ENCODE measurements around the gene PIEZO2.

The PIEZO2 gene

GRCh38 chr18:11052800-11053199 is 96.6 kb downstream of the PIEZO2 start:
- no peak overlapping the region for H3K9ac ChIP-seq (ENCODE audit: low read depth, low read length, poor library complexity, severe bottlenecking)
- no peaks in the 10 kb centered on the region for H3K9me3 ChIP-seq (ENCODE audit: insufficient read depth, low read depth, low read length)
- no peaks in the 10 kb centered on the region for H3K79me2 ChIP-seq (ENCODE audit: insufficient read depth, low read length)
- H3K4me3 ChIP-seq (ENCODE audit: low read length, poor library complexity, severe bottlenecking), result no peak overlapping the region
- no peaks in the 10 kb centered on the region for H3K9me2 ChIP-seq (replicated peaks; ENCODE audit: low read depth, low read length)
- no peaks in the 10 kb centered on the region for H3K4me1 ChIP-seq (ENCODE audit: insufficient read depth, low read length, poor library complexity, severe bottlenecking)
- no peak overlapping the region for H2AFZ ChIP-seq (ENCODE audit: low read length)
- TF ChIP-seq, protein P1, sequence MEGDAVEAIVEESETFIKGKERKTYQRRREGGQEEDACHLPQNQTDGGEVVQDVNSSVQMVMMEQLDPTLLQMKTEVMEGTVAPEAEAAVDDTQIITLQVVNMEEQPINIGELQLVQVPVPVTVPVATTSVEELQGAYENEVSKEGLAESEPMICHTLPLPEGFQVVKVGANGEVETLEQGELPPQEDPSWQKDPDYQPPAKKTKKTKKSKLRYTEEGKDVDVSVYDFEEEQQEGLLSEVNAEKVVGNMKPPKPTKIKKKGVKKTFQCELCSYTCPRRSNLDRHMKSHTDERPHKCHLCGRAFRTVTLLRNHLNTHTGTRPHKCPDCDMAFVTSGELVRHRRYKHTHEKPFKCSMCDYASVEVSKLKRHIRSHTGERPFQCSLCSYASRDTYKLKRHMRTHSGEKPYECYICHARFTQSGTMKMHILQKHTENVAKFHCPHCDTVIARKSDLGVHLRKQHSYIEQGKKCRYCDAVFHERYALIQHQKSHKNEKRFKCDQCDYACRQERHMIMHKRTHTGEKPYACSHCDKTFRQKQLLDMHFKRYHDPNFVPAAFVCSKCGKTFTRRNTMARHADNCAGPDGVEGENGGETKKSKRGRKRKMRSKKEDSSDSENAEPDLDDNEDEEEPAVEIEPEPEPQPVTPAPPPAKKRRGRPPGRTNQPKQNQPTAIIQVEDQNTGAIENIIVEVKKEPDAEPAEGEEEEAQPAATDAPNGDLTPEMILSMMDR (conservative IDR thresholded peaks at IDR 0.05; ENCODE audit: low read length), result no peak
- TF ChIP-seq EZH2phosphoT487 (IDR thresholded peaks at IDR 0.05; ENCODE audit: borderline replicate concordance), result no peak
- no peaks in the 10 kb centered on the region for H3K36me3 ChIP-seq (ENCODE audit: insufficient read depth, low read length)
- H3K4me2 ChIP-seq (ENCODE audit: low read depth, low read length, poor library complexity, severe bottlenecking), result no peak overlapping the region
- H4K20me1 ChIP-seq (ENCODE audit: insufficient read depth, low read length, poor library complexity, severe bottlenecking), result no peaks in the 10 kb centered on the region
- no peaks in the 10 kb centered on the region for H3F3A ChIP-seq (ENCODE audit: low read depth)
- H3K27me3 ChIP-seq (ENCODE audit: insufficient read depth, low read length, poor library complexity, severe bottlenecking), result no peaks in the 10 kb centered on the region

DNA sequence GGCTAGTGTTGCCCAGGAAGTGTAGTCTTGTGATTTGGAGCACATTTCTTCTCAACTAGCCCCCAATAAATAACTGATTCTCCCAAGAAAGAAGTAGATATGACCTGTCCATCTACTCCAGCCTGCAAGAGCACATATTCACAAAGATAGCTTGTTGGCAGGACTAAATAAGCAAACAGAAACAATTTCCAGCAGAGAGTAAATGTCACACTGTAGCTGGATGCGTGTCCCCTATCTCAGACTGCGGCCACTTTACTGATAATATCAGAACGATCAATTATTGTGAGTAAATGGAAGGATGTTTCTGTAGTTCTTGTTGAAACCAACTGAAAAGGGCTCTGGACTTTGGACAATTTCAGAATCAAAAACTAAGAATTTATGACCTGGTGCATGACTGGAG is 97.9 kb downstream of the PIEZO2 start:
- Histone ChIP-seq H3K27me3 (ENCODE audit: insufficient read depth, low read length, poor library complexity, severe bottlenecking) (no peaks in the 10 kb centered on the region), H3K4me3 (ENCODE audit: low read length, poor library complexity, severe bottlenecking) (no peak overlapping the region), H3K4me1 (ENCODE audit: insufficient read depth, low read length, poor library complexity, severe bottlenecking) (no peaks in the 10 kb centered on the region), H3F3A (ENCODE audit: low read depth) (no peaks in the 10 kb centered on the region), H3K9me3 (ENCODE audit: insufficient read depth, low read depth, low read length) (no peaks in the 10 kb centered on the region), H3K36me3 (ENCODE audit: insufficient read depth, low read length) (no peaks in the 10 kb centered on the region), H3K4me2 (ENCODE audit: low read depth, low read length, poor library complexity, severe bottlenecking) (no peak overlapping the region), H3K79me2 (ENCODE audit: insufficient read depth, low read length) (no peaks in the 10 kb centered on the region), H3K9me2 (replicated peaks; ENCODE audit: low read depth, low read length) (no peaks in the 10 kb centered on the region), H2AFZ (ENCODE audit: low read length) (no peak overlapping the region), H3K9ac (ENCODE audit: low read depth, low read length, poor library complexity, severe bottlenecking) (no peak overlapping the region), H4K20me1 (ENCODE audit: insufficient read depth, low read length, poor library complexity, severe bottlenecking) (no peaks in the 10 kb centered on the region)
- TF ChIP-seq EZH2phosphoT487 (IDR thresholded peaks at IDR 0.05; ENCODE audit: borderline replicate concordance), result no peak
- TF ChIP-seq, protein P1 (conservative IDR thresholded peaks at IDR 0.05; ENCODE audit: low read length), result no peak

DNA sequence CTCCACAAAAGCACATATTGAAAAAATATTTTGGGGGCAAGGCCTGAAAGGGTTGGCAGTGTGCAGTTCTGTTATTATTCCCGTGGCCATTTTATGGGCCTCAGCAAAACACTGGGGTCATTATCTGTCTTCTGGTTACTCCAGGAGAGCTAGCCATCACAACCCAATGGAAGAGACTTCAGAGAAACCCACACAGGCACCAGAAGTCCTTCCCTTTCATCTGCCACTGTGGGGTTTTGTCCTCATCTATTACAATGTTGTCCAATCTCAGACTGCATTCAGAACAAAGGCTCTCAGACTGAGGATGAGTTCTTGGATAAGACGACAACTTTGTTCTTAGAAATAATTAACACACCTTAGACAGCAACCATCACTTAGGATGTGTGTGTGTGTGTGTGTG is 98.4 kb downstream of the PIEZO2 start:
- no peaks in the 10 kb centered on the region for H3K79me2 ChIP-seq (ENCODE audit: insufficient read depth, low read length)
- H3K9ac ChIP-seq (ENCODE audit: low read depth, low read length, poor library complexity, severe bottlenecking), result no peak overlapping the region
- H2AFZ ChIP-seq (ENCODE audit: low read length), result no peak overlapping the region
- no peak overlapping the region for H3K4me3 ChIP-seq (ENCODE audit: low read length, poor library complexity, severe bottlenecking)
- no peaks in the 10 kb centered on the region for H3K36me3 ChIP-seq (ENCODE audit: insufficient read depth, low read length)
- H3F3A ChIP-seq (ENCODE audit: low read depth), result no peaks in the 10 kb centered on the region
- no peak for TF ChIP-seq EZH2phosphoT487 (IDR thresholded peaks at IDR 0.05; ENCODE audit: borderline replicate concordance)
- TF ChIP-seq, protein P1 (conservative IDR thresholded peaks at IDR 0.05; ENCODE audit: low read length), result no peak
- H3K27me3 ChIP-seq (ENCODE audit: insufficient read depth, low read length, poor library complexity, severe bottlenecking), result no peaks in the 10 kb centered on the region
- no peaks in the 10 kb centered on the region for H4K20me1 ChIP-seq (ENCODE audit: insufficient read depth, low read length, poor library complexity, severe bottlenecking)
- no peaks in the 10 kb centered on the region for H3K9me2 ChIP-seq (replicated peaks; ENCODE audit: low read depth, low read length)
- no peak overlapping the region for H3K4me2 ChIP-seq (ENCODE audit: low read depth, low read length, poor library complexity, severe bottlenecking)
- H3K9me3 ChIP-seq (ENCODE audit: insufficient read depth, low read depth, low read length), result no peaks in the 10 kb centered on the region
- H3K4me1 ChIP-seq (ENCODE audit: insufficient read depth, low read length, poor library complexity, severe bottlenecking), result no peaks in the 10 kb centered on the region
